Islet precursor cell (in vitro differentiated cells): ENCODE measurements around the gene ZCCHC18.
"Not testable (repeated sequence)": the region's sequence is repeated elsewhere in the genome, so short reads cannot be mapped to it uniquely, and the experiment has no call there.

Source experiments
- DNase-seq: peaks from one replicate; pipeline ENCODE4 v3.0.0-alpha.2; 2018

Gene ZCCHC18

GRCh38 chrX:104112326-104112951 is at the start of gene ZCCHC18:
ZCCHC18 (plus strand) TSS chrX:104112523; CDS start chrX:104114112, 1,589 bp downstream.
- peak; percentile 89 for DNase-seq

DNA sequence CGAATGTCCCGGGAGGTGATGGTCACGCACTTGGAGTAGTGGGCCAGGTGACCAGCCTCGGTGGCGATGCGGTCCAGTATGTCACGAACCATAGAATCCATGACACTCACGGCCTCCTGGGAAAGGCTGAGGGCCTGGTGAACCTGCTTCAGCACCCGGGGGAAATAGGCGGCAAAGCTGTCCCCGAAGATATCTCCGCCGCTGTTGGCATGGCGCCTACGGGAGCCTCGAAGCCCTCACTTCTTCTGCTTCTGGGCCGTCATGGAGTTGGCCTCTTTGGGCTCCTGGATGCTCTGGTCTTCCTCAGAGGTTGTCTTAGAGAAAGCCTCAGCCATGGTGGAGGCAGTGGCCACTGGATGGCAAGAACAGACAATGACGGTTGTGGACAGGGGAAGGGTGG is 49.7 kb upstream of the ZCCHC18 start:
- not testable (repeated sequence) for DNase-seq

- not testable (repeated sequence) for DNase-seq
Measured at GRCh38 chrX:104075778-104076445, 36.4 kb upstream of the ZCCHC18 start, which contains the start of gene TMSB15C. TMSB15C (minus strand) TSS chrX:104076236.

DNA sequence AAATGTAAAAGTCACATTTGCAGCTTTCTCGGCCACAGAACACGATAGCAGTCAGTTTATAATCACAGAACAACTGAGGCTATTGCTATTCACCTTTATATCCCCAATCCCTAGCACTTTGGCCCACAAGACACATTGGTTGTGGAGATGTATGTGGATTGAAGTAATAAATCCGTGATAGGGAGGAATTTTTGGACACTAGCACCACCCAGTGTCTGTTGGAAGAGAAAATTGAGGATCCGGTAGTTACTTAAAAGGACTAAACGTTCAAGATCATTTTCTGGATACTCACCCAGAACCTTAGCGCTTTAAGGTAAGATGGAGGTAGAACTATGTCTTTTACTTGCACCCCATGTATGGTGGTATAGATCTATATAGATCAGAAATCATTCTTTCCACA is 34.5 kb upstream of the ZCCHC18 start:
- not testable (repeated sequence) for DNase-seq

- no peak for DNase-seq
Measured at GRCh38 chrX:104084063-104084462, 28.3 kb upstream of the ZCCHC18 start.

DNA sequence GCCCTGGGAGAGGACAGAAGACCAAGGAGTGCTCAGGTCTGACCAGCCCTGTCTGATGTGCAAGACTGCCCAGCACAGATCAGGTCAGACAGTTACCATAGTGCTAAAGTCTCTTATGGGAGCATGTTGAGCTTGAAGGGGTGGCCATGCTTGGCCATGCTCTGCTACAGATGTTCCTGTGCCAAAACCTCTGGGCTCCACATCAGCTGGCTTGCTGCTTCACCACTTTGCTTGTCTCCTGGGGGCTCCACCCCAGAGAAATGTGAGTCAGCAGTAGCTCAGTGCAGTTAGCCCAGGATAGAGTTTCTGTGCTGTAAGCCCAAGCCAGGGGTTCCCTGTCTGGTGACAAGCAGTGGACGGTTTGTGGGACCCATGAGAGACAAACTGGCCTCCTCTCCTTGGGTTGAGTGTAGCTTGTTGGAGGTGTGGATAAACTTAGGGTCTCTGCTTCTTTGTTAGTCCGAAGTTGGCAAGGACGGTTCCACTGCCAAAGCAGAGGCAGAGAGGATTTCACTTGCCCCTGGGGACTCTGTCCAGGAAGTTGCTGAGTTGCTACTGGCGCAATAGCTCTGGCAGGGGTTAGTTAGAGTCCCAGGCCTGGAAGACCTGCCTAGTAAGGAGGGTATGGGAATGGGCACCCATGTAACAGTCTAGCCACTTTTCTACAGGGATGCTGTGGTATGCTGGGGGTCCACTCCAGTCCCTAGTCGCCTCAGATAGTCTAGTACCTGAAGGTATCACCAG is 27.6 kb upstream of the ZCCHC18 start:
- DNase-seq, result no peak

DNA sequence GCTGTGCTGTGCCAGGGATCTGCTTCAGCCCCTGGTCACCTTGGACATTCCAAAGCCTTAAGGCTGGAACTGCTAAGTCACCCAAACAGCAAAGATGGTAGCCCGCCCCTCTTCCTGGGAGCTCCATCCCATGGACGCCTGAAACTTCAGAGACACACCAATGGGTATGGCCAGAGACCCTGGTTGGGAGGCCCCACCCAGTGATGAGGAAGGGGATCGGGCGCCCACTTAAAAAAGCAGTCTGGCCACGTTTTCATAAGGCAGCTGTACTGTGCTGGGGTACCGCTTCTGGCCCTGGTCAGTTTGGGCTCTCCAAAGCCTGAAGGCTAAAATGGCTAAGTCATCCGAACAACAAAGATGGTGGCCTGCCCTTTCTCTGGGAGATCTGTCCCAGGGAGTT is 26.8 kb upstream of the ZCCHC18 start:
- DNase-seq, result no peak

DNA sequence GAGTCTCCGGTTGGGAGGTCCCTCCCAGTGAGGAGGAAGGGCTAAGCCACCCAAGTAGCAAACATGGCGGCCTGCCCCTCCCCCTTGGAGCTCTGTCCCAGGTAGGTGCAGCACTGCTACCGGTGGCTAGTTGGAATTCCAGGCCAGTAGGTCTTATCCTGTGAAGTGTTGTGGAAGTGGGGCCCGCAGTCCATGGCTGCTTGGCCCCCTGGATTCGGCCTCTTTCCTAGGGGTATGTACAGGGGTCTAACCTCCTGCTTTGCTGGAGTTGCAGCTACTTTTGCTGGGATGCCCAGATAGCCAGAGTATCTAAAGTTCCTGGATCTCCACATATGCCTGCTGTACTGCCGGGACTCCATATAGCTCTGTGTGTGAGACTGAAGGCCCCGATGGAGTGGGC is 26.4 kb upstream of the ZCCHC18 start:
- DNase-seq, result no peak

- DNase-seq, result no peak
Measured at GRCh38 chrX:104098151-104098808, 14.0 kb upstream of the ZCCHC18 start.

- DNase-seq, result no peak
Measured at GRCh38 chrX:104098919-104099318, 13.4 kb upstream of the ZCCHC18 start.

DNA sequence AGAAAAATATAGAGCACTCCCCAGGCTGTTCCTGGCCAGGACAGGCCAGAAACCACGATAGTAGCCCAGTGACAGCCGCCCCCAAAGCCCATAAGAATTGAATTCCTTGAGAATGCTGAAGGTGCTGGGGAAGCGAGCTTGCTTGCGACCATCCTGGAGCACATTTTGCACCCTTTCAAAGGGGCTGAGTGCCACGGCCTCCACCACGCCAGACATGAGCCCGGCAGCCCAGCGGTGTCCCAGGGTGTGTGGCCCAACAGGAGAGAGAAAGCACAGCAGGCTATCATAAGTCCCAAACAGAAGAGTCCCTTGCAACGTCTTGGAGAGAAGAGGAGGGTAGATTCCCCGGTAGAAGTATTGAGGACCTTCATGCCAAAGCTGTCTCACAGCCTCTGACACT is 7.6 kb upstream of the ZCCHC18 start:
- DNase-seq, result no peak

DNA sequence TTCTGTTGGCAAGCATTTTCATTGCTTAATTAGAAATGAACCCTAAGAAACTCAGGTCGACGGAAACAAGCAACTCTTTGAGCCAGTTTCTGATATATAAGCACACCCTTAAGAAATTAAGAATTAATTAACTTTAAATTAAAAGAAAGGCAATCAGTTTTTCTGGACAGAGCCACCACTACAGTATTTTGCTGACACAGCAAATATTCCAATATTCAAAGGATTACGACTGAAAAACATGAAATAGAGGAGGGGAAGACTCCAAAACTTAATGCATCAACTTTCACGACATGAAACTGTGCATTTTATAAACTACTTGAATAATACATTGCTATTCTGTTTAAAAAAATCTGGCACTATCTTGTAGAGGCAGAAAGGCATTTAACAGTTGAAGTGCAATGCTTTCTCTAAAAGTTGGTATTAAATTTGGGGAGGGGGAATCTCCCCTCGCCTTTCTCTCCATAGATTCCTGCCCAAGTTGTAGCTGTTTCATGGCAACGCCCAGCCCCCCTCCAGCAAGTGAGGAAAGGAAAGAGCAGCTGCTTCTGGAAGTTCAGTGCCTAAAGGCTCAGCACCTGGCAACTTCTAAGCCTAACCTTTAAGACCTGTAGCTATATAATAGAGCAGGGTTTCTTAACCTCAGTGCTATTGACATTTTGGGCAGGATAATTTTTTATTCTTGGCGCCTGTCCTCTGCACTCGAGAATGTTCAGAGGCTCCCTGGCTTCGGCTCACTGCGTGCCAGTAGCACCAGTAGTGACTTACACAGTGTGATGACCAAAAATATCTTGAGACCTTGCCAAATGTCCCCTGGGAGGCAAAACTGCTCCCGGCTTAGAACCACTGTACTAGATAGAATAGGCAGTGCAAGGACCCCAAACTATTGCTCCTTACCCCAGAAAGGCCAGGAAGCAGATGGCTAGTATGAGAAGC is 6.7 kb upstream of the ZCCHC18 start:
- DNase-seq, result no peak

DNA sequence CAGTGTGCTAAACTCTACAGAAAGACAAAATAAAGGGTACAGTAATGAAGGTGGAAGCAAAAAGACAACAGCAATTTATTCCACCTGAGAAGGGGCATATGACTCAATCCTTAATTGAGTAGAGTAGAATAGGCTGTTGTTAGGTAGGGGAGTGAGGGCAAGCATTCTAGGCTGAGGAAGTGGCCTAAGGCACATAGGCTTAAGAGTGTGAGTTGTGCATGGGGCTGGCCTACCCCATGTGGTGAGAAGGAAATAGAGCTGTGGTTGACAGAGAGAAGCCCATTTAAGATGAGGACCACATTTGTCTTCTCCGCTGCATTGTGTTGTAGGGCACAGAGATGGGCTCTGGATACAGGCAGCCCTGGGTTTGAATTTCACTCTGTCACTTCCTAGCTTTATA is 3.4 kb upstream of the ZCCHC18 start:
- DNase-seq, result no peak

GRCh38 chrX:104110491-104111240 is 1.7 kb upstream of the ZCCHC18 start:
- not testable (repeated sequence) for DNase-seq

GRCh38 chrX:104113222-104113965 is 1.1 kb downstream of the ZCCHC18 start:
- DNase-seq, result peak; percentile 80

- no peak for DNase-seq
Measured at GRCh38 chrX:104117759-104118158, 5.4 kb downstream of the ZCCHC18 start.

DNA sequence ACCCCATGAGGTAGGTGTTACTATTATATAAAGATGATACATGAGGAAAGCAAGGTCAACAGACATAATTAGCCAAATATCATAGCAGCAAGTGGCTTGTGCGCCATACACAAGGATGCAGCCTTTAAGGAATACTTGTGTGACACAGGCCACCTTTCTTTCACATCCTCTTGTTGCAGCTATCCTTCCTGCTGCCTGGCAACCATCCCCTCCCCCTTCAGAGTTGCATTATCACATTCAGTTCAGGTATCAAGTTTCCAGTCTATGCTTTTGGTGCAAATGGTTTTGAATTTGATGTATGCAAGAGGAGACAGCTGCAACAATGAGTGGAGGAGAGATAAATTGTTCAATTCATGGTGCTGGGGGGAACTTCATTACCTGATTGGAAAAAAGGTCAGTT is 6.4 kb downstream of the ZCCHC18 start:
- DNase-seq, result no peak

GRCh38 chrX:104122829-104123228 is 10.5 kb downstream of the ZCCHC18 start:
- DNase-seq, result no peak

GRCh38 chrX:104126856-104127255 is 14.5 kb downstream of the ZCCHC18 start:
- no peak for DNase-seq

- DNase-seq, result no peak
Measured at GRCh38 chrX:104130808-104131207, 18.5 kb downstream of the ZCCHC18 start.
